Stimulated activated effector memory CD8-positive, alpha-beta T cell treated with anti-CD3 and anti-CD28 coated beads, Interleukin-12 subunit alpha, Interleukin-12 subunit beta, amount 100 ng/mL, for 72 hours (primary cell): ENCODE data around the gene RBM3.

Experiments
- ATAC-seq: fragments of 150-1000 bp; cut with Tn5 transposase; 2 replicates; pipeline ENCODE4 v1.10.0; 2021
- DNase-seq, 2 donors: peaks; one replicate each; pipeline ENCODE4 v3.0.0; 2021 to 2022; ENCODE audit warnings: low spot score in 2 of 2
- H3K27ac Mint-ChIP-seq: one replicate; pipeline ENCODE4 v1.8.0; 2022; ENCODE audit warnings: mild to moderate bottlenecking, mixed read lengths
- H3K36me3 Mint-ChIP-seq: one replicate; pipeline ENCODE4 v1.8.0; 2022; ENCODE audit warnings: mild to moderate bottlenecking, mixed read lengths
- H3K4me1 Mint-ChIP-seq: one replicate; pipeline ENCODE4 v1.8.0; 2022; ENCODE audit warnings: mixed read lengths
- H3K4me3 Mint-ChIP-seq: one replicate; pipeline ENCODE4 v1.8.0; 2022; ENCODE audit warnings: mild to moderate bottlenecking, mixed read lengths
- H3K9me3 Mint-ChIP-seq: one replicate; pipeline ENCODE4 v1.8.0; 2022; ENCODE audit warnings: mixed read lengths

RBM3 gene

GRCh38 chrX:48595929-48596328 lies 21.6 kb downstream of the RBM3 start:
- Mint-ChIP-seq H3K36me3 (peaks cover 17% of the 10 kb centered on the region), H3K4me1 (peaks cover 18% of the 10 kb centered on the region), H3K9me3 (no peaks in the 10 kb centered on the region), H3K27ac (no peak overlapping the region), H3K4me3 (no peak overlapping the region)
- DNase-seq (no peak), ATAC-seq (no peak)

- Mint-ChIP-seq H3K9me3 (no peaks in the 10 kb centered on the region), H3K4me3 (peak within 1 kb of the TSS; percentile 96), H3K36me3 (peaks cover 23% of the 10 kb centered on the region), H3K4me1 (peaks cover 18% of the 10 kb centered on the region), H3K27ac (peak within 1 kb of the TSS; percentile 100)
- peak; percentile 72 to 91 for DNase-seq
- ATAC-seq = peak; percentile 93
These were observed 23.3 kb downstream of the RBM3 start, which contains the start of gene WDR13 for GRCh38 chrX:48597353-48598264. WDR13 (plus strand) TSS chrX:48597492; CDS start chrX:48597997, 505 bp downstream.

- H3K36me3 Mint-ChIP-seq = peaks cover 29% of the 10 kb centered on the region
- H3K4me1 Mint-ChIP-seq = peaks cover 18% of the 10 kb centered on the region
- ATAC-seq = no peak
These were observed 24.3 kb downstream of the RBM3 start for GRCh38 chrX:48598614-48599013.

GRCh38 chrX:48599341-48599740 lies 25.1 kb downstream of the RBM3 start:
- no peaks in the 10 kb centered on the region for H3K9me3 Mint-ChIP-seq
- H3K4me3 Mint-ChIP-seq = no peak overlapping the region
- no peak overlapping the region for H3K27ac Mint-ChIP-seq
- peaks cover 35% of the 10 kb centered on the region for H3K36me3 Mint-ChIP-seq
- DNase-seq = no peak
- H3K4me1 Mint-ChIP-seq = peaks cover 18% of the 10 kb centered on the region
- no peak for ATAC-seq

More at GRCh38 chrX:48598614-48599013, 24.3 kb downstream of the RBM3 start:
- no peaks in the 10 kb centered on the region for H3K9me3 Mint-ChIP-seq
- DNase-seq = no peak
- peak overlapping the region; percentile 96 for H3K4me3 Mint-ChIP-seq
- H3K27ac Mint-ChIP-seq = peak overlapping the region; percentile 100

- DNase-seq = no peak
- H3K27ac Mint-ChIP-seq = no peak overlapping the region
- no peaks in the 10 kb centered on the region for H3K9me3 Mint-ChIP-seq
- H3K4me1 Mint-ChIP-seq = peaks cover 18% of the 10 kb centered on the region
- H3K36me3 Mint-ChIP-seq = peaks cover 42% of the 10 kb centered on the region
- no peak for ATAC-seq
- H3K4me3 Mint-ChIP-seq = no peak overlapping the region
These were observed 25.9 kb downstream of the RBM3 start for GRCh38 chrX:48600226-48600625.

- peaks cover 42% of the 10 kb centered on the region for H3K36me3 Mint-ChIP-seq
- no peak for DNase-seq
- H3K4me3 Mint-ChIP-seq = no peak overlapping the region
- H3K27ac Mint-ChIP-seq = no peak overlapping the region
- no peaks in the 10 kb centered on the region for H3K9me3 Mint-ChIP-seq
- H3K4me1 Mint-ChIP-seq = peaks cover 18% of the 10 kb centered on the region
- ATAC-seq = no peak
These were observed 27.6 kb downstream of the RBM3 start for GRCh38 chrX:48601741-48602394.

- peaks cover 24% of the 10 kb centered on the region for H3K36me3 Mint-ChIP-seq
- no peak for DNase-seq
- no peak overlapping the region for H3K27ac Mint-ChIP-seq
- ATAC-seq = no peak
- no peak overlapping the region for H3K4me3 Mint-ChIP-seq
- H3K4me1 Mint-ChIP-seq = no peaks in the 10 kb centered on the region
- no peaks in the 10 kb centered on the region for H3K9me3 Mint-ChIP-seq
These were observed 30.4 kb downstream of the RBM3 start for GRCh38 chrX:48604701-48605100.

GRCh38 chrX:48606091-48606490 lies 31.8 kb downstream of the RBM3 start:
- DNase-seq (no peak), ATAC-seq (no peak)
- H3K36me3 Mint-ChIP-seq = peaks cover 24% of the 10 kb centered on the region
- H3K27ac Mint-ChIP-seq = no peak overlapping the region
- H3K4me3 Mint-ChIP-seq = no peak overlapping the region
- no peaks in the 10 kb centered on the region for H3K9me3 Mint-ChIP-seq
- no peaks in the 10 kb centered on the region for H3K4me1 Mint-ChIP-seq

- Mint-ChIP-seq H3K9me3 (no peaks in the 10 kb centered on the region), H3K27ac (peak overlapping the region; percentile 17), H3K4me3 (no peak overlapping the region), H3K36me3 (no peaks in the 10 kb centered on the region), H3K4me1 (no peaks in the 10 kb centered on the region)
- ATAC-seq (no peak), DNase-seq (no peak)
These were observed 37.4 kb downstream of the RBM3 start for GRCh38 chrX:48611703-48612102.

GRCh38 chrX:48613502-48614160 lies 39.3 kb downstream of the RBM3 start:
- Mint-ChIP-seq H3K36me3 (no peaks in the 10 kb centered on the region), H3K4me3 (no peak overlapping the region), H3K4me1 (no peaks in the 10 kb centered on the region), H3K27ac (no peak overlapping the region), H3K9me3 (no peaks in the 10 kb centered on the region)
- ATAC-seq = no peak
- no peak for DNase-seq

- Mint-ChIP-seq H3K4me1 (no peaks in the 10 kb centered on the region), H3K36me3 (no peaks in the 10 kb centered on the region), H3K9me3 (no peaks in the 10 kb centered on the region), H3K27ac (no peak overlapping the region), H3K4me3 (no peak overlapping the region)
- DNase-seq = no peak
- no peak for ATAC-seq
These were observed 42.3 kb downstream of the RBM3 start for GRCh38 chrX:48616576-48616975.

GRCh38 chrX:48617542-48618340 lies 43.5 kb downstream of the RBM3 start:
- Mint-ChIP-seq H3K36me3 (no peaks in the 10 kb centered on the region), H3K27ac (no peak overlapping the region), H3K9me3 (no peaks in the 10 kb centered on the region), H3K4me3 (no peak overlapping the region), H3K4me1 (no peaks in the 10 kb centered on the region)
- ATAC-seq (no peak), DNase-seq (no peak)

GRCh38 chrX:48626401-48627298 lies 52.4 kb downstream of the RBM3 start:
- H3K4me3 Mint-ChIP-seq = no peak overlapping the region
- H3K4me1 Mint-ChIP-seq = no peaks in the 10 kb centered on the region
- no peaks in the 10 kb centered on the region for H3K36me3 Mint-ChIP-seq
- DNase-seq = no peak
- H3K9me3 Mint-ChIP-seq = no peaks in the 10 kb centered on the region
- no peak overlapping the region for H3K27ac Mint-ChIP-seq
- ATAC-seq = no peak
